ENCODE data around the gene STPG4. TPM values are rescaled to one million over a fixed set of nuclear protein-coding genes. Genes with fewer than 3 reads are reported as not detected.

STPG4 gene
- total RNA-seq, 2 donors from 2014 or later: 1.4 TPM; not detected in 1

DNA sequence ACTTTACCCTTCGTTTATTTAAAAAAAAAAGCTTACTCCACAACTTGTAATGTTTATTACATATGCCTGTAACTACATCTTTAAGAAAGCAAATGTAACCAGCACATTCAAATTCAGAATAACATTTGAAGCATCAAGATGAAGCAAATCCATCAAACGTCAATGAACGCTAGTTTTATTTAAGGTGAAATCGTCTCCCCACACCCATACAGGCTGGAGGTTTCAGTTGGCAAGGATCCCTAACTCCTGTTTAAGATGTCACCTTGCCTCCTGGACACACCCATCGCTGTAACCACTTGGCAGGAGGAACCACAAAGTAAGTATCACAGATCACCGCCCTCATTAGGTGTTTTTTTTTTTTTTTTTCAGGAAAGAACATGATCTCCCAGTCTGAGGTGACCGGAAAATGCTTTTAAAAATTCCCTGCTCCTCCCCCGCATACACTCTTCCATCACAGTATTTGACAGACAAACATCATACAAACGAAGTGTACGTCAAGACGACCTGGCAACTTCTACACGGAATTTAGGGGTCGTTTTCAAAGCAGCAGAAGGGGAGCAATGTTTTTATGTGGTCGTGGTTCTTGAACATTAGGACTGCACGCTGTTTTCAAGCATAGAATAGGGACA is 19.7 kb upstream of the STPG4 start:
- intact Hi-C loops (cut with DNase I): loop anchor here (5.0 kb wide), 1 partner anchor 103 kb away; no protein-coding TSS in a partner anchor
- no peaks in the 10 kb centered on the region for H3K36me3 ChIP-seq
- H3K27ac ChIP-seq: peak overlapping the region; percentile 92 to 97
- DNase-seq (ENCODE audit: low spot score): peak; percentile 82
- TF ChIP-seq POLR2A (IDR thresholded peaks at IDR 0.05) (no peak), POLR2AphosphoS5 (IDR thresholded peaks at IDR 0.05) (peak; percentile 66)
- TF ChIP-seq, protein P1, sequence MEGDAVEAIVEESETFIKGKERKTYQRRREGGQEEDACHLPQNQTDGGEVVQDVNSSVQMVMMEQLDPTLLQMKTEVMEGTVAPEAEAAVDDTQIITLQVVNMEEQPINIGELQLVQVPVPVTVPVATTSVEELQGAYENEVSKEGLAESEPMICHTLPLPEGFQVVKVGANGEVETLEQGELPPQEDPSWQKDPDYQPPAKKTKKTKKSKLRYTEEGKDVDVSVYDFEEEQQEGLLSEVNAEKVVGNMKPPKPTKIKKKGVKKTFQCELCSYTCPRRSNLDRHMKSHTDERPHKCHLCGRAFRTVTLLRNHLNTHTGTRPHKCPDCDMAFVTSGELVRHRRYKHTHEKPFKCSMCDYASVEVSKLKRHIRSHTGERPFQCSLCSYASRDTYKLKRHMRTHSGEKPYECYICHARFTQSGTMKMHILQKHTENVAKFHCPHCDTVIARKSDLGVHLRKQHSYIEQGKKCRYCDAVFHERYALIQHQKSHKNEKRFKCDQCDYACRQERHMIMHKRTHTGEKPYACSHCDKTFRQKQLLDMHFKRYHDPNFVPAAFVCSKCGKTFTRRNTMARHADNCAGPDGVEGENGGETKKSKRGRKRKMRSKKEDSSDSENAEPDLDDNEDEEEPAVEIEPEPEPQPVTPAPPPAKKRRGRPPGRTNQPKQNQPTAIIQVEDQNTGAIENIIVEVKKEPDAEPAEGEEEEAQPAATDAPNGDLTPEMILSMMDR (IDR thresholded peaks at IDR 0.05): no peak
- peaks cover 7% of the 10 kb centered on the region for H3K4me1 ChIP-seq (replicated peaks)
- peak overlapping the region; percentile 81 to 96 for H3K4me3 ChIP-seq
- under 1% methylated on average over 15 of the region's 15 CpGs for WGBS
- no peaks in the 10 kb centered on the region for H3K9me3 ChIP-seq
- no peaks in the 10 kb centered on the region for H3K27me3 ChIP-seq (replicated peaks; ENCODE audit: insufficient read depth)

DNA sequence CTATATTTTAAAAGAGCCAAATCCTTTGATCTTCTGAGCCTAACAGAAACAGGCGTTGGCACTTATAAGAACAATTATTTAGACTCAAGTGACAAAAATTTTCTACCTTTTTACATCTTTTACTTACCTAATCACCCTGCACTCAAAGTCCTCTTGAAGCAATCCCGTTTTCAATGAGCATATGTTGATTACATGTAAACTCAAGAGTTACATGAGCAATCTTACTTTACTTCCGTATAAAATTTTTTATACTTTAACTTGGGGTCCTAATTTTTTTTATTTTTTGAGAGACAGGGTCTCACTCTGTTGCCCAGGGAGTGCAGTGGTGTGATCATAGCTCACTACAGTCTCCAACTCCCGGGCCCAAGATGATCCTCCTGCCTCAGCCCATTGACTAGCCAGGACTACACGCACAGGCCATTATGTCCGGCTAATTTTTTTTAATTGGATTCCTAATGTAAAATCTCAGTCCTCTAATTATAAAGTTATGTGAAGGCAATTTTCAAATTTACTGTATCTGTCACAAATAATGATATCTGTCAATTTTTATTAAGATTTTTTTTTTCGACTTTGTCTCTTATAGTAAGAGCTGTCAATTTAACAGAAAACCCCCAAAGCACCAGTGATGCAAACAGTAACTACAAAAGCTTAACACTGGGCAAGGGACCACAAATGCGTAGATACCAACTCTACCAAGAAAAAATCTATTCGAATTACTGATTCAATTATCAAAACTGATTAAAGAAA is 19.1 kb upstream of the STPG4 start:
- TF ChIP-seq POLR2A (IDR thresholded peaks at IDR 0.05): no peak
- TF ChIP-seq, protein P1 (IDR thresholded peaks at IDR 0.05): no peak
- TF ChIP-seq POLR2AphosphoS5 (IDR thresholded peaks at IDR 0.05): no peak
- Histone ChIP-seq H3K9me3 (no peaks in the 10 kb centered on the region), H3K4me3 (peak overlapping the region; percentile 81 to 96), H3K27me3 (replicated peaks; ENCODE audit: insufficient read depth) (no peaks in the 10 kb centered on the region), H3K36me3 (no peaks in the 10 kb centered on the region), H3K4me1 (replicated peaks) (peaks cover 13% of the 10 kb centered on the region), H3K27ac (peak overlapping the region; percentile 92 to 97)
- WGBS: 19% methylated on average over 9 of the region's 9 CpGs
- no peak for DNase-seq (ENCODE audit: low spot score)
- intact Hi-C loops (cut with DNase I): loop anchor here (5.0 kb wide), 1 partner anchor 102 kb away; no protein-coding TSS in a partner anchor

DNA sequence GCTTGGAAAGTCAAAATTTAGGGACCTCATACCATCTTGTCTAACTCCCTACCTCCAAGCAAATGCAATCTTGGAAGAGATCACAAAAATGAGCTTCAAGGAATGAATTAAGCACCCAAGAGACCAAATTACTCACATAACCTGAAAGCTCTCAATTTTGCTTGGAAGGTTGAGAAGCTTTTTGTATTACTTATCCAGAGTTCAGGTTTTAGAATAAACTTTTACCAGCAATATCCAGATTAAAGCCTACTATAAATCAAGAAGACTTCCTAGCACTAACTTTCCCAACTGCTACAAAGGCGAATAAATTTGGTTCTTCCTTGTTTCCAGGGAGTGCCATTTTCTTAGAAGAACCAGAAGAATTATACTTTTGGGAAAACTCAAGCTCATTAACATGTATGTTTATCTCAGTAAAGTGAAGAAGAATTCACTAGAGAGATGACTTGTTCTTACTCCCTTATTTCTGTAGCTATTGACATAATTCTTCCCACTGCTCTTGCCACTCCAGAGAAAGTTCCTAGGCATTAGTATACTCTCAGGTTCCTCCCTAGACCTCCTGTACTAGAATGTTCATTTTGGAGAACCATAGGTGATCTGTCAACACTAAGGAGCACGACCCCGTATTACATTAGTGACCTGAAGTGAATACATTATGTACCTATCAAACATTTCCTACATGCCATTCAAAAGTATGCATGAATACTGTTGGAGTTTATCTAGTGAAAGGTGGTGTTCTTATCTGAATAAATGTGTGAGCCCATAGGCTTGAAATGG is 18.0 kb upstream of the STPG4 start:
- TF ChIP-seq, protein P1 (IDR thresholded peaks at IDR 0.05): no peak
- TF ChIP-seq POLR2A (IDR thresholded peaks at IDR 0.05) (no peak), POLR2AphosphoS5 (IDR thresholded peaks at IDR 0.05) (no peak)
- Histone ChIP-seq H3K27me3 (replicated peaks; ENCODE audit: insufficient read depth) (no peaks in the 10 kb centered on the region), H3K36me3 (no peaks in the 10 kb centered on the region), H3K4me1 (replicated peaks) (peaks cover 14% of the 10 kb centered on the region), H3K4me3 (no peak overlapping the region), H3K9me3 (no peaks in the 10 kb centered on the region), H3K27ac (peak overlapping the region; percentile 92 to 97)
- 44% methylated on average over 3 of the region's 3 CpGs for WGBS
- DNase-seq (ENCODE audit: low spot score): no peak
- intact Hi-C loops (cut with DNase I): loop anchor here (5.0 kb wide), 1 partner anchor 101 kb away; no protein-coding TSS in a partner anchor

DNA sequence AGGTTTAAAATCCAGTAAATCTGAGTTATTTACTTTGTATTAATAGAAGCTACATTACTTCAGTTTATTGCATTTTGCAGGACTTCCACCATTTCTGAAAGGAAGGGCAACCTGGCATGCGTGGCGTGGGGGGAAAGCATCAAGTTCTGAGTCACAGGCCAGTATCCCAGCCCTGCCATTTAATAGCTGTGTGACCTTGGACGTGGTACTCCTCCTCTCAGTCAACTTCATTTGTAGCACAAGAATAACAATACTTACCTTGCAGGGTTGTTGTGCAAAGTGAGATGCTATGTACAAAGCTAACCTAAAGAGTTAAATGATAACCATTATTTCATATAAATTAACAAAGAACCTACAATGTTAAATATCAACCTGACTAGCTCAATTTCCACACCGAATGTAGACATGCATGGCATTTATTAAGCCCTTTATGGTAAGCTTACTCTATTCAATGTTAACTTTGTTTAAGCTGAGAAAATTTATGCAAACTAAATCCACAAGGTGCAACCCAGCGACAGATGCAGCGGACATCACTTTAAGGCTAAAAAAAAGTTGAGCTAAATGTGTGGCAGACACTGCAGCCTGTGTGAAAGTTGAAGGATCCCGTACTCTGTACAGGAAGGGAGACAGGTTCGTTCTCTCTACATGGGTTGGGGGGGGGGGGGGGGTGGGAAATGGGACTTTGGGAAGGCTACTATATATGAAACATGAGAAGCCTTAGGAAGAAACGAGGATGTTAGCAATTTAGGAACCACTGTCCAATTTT is 17.2 kb upstream of the STPG4 start:
- intact Hi-C loops (cut with DNase I): loop anchor here (5.0 kb wide), 1 partner anchor 100 kb away; no protein-coding TSS in a partner anchor
- H3K4me3 ChIP-seq: no peak overlapping the region
- TF ChIP-seq, protein P1 (IDR thresholded peaks at IDR 0.05): no peak
- TF ChIP-seq POLR2AphosphoS5 (IDR thresholded peaks at IDR 0.05) (no peak), POLR2A (IDR thresholded peaks at IDR 0.05) (no peak)
- no peaks in the 10 kb centered on the region for H3K36me3 ChIP-seq
- no peak for DNase-seq (ENCODE audit: low spot score)
- 24% methylated on average over 9 of the region's 9 CpGs for WGBS
- no peaks in the 10 kb centered on the region for H3K9me3 ChIP-seq
- peak overlapping the region; percentile 15 to 92 for H3K27ac ChIP-seq
- peaks cover 14% of the 10 kb centered on the region for H3K4me1 ChIP-seq (replicated peaks)
- H3K27me3 ChIP-seq (replicated peaks; ENCODE audit: insufficient read depth): no peaks in the 10 kb centered on the region

Measured in prostate gland (tissue), 2 donors.